Nephron (organoid): ENCODE measurements around the gene AGBL3.
A peak's percentile ranks its signal among the peaks of the same experiment; 100 is the strongest.

ENCODE experiments used
- H3K27ac Mint-ChIP-seq, 3 experiments: 2 replicates each; pipeline ENCODE4 v1.8.0; 2020; ENCODE audit warnings: mixed read lengths in 3 of 3, mild to moderate bottlenecking in 2 of 3, moderate library complexity in 1 of 3
- H3K27me3 Mint-ChIP-seq: 2 replicates; pipeline ENCODE4 v1.8.0; 2021; ENCODE audit warnings: low read depth, mild to moderate bottlenecking, moderate library complexity, mixed read lengths
- H3K36me3 Mint-ChIP-seq: 2 replicates; pipeline ENCODE4 v1.8.0; 2020; ENCODE audit warnings: low read depth, mixed read lengths
- H3K4me1 Mint-ChIP-seq: 2 replicates; pipeline ENCODE4 v1.8.0; 2020; ENCODE audit warnings: mixed read lengths
- H3K4me3 Mint-ChIP-seq, 3 experiments: 2 replicates each; pipeline ENCODE4 v1.8.0; 2020; ENCODE audit warnings: mild to moderate bottlenecking in 3 of 3, mixed read lengths in 3 of 3, moderate library complexity in 2 of 3
- H3K9me3 Mint-ChIP-seq: 2 replicates; pipeline ENCODE4 v1.8.0; 2020; ENCODE audit warnings: mixed read lengths
- TF ChIP-seq, protein P1 (sequence below), 3 experiments: fragments of 200-600 bp; sonication (generic); IDR thresholded peaks; one replicate each; pipeline ENCODE4 v1.5.0; 2021; ENCODE audit warnings: antibody characterized with exemption in 3 of 3; ENCODE audit not compliant: unreplicated experiment in 3 of 3

The AGBL3 gene

DNA sequence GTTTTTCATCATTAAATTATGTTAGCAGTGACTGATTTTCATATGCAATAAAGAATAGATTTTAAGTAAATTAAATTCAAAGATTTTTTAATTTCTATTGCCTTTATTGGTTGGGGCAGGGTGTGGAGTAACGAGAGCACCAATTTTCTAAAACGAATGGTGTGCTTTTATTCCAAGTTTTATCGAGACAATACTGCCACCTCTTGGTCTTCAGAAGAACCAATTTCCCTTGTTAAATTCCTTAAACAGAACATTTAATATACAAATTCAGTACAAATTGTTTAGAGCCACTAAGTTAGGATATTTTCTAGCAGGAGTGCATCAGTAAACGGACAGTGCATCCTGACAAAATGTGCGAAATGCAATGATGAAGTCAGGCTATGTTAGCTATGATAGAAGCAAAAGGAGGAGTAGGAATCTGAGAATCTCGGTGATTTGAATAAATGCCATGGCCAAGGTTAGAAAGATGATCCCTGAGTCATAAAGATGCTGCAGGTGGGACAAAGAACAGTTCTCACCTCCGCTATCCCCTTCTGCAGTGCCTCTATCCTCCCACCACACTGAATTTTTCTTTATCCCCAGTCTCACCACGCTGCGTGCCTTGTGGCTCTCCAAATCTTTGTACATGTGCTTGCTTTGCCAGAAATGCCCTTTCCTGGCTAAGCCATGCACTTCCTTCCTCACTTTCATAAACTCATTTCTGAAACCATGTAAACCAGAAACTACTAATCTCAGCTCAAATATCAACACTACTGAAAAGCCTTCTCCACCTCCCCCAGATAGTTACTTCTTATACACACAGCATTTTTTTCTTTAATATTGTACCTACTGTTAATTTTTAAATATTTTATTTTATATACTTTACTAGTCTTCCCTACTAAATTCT, 31.9 kb upstream of the AGBL3 start:
- peaks cover 85% of the 10 kb centered on the region for H3K36me3 Mint-ChIP-seq
- no peaks in the 10 kb centered on the region for H3K27me3 Mint-ChIP-seq
- H3K4me1 Mint-ChIP-seq: no peaks in the 10 kb centered on the region
- H3K9me3 Mint-ChIP-seq: no peaks in the 10 kb centered on the region
- H3K4me3 Mint-ChIP-seq: no peak overlapping the region
- peak overlapping the region in 2 of 3 experiments; percentile 9 to 62 for H3K27ac Mint-ChIP-seq
- TF ChIP-seq, protein P1, sequence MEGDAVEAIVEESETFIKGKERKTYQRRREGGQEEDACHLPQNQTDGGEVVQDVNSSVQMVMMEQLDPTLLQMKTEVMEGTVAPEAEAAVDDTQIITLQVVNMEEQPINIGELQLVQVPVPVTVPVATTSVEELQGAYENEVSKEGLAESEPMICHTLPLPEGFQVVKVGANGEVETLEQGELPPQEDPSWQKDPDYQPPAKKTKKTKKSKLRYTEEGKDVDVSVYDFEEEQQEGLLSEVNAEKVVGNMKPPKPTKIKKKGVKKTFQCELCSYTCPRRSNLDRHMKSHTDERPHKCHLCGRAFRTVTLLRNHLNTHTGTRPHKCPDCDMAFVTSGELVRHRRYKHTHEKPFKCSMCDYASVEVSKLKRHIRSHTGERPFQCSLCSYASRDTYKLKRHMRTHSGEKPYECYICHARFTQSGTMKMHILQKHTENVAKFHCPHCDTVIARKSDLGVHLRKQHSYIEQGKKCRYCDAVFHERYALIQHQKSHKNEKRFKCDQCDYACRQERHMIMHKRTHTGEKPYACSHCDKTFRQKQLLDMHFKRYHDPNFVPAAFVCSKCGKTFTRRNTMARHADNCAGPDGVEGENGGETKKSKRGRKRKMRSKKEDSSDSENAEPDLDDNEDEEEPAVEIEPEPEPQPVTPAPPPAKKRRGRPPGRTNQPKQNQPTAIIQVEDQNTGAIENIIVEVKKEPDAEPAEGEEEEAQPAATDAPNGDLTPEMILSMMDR (IDR thresholded peaks at IDR 0.05; ENCODE audit: unreplicated experiment in 3 of 3): peak; percentile 57 to 67 (median 58)

DNA sequence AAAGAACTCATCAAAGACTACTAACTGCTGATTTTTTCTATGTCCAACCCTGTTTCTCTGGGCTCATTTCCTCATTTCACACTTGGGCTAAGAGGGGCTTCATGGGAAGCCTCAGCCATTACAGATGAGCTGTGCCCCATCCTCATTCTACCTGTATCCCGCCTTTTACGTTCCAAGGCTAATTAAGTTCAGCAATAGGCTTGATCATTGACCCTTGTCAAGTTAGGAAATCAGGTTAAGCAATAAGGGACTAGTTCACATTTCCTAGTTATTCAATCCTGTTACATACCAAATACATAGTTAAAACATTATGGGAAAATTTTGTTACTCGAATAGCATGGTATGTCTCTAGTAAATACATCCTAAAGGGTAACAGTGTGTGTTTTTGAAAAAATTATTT, 29.3 kb upstream of the AGBL3 start:
- no peaks in the 10 kb centered on the region for H3K4me1 Mint-ChIP-seq

DNA sequence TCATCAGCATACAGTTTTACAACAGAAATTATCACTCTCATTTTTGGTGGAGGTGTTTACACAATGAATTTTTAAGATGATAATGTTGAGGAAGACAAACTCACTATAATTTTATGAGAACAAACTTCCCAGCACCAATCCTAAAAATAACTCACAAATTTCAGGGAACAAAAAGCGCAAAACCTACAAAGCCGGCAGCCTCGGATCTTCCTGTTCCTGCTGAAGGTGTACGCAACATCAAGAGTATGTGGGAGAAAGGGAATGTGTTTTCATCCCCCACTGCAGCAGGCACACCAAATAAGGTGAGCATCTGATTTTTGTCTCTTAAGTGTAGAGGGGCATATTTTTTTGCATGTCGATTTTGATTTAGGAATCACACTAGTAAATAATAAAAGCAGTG, 26.5 kb upstream of the AGBL3 start:
- H3K36me3 Mint-ChIP-seq: peaks cover 82% of the 10 kb centered on the region
- H3K4me3 Mint-ChIP-seq: no peak overlapping the region
- no peaks in the 10 kb centered on the region for H3K27me3 Mint-ChIP-seq
- TF ChIP-seq, protein P1 (IDR thresholded peaks at IDR 0.05; ENCODE audit: unreplicated experiment in 3 of 3): no peak
- H3K4me1 Mint-ChIP-seq: peaks cover 14% of the 10 kb centered on the region
- no peak overlapping the region for H3K27ac Mint-ChIP-seq
- H3K9me3 Mint-ChIP-seq: no peaks in the 10 kb centered on the region

More for the DNA sequence above, 29.3 kb upstream of the AGBL3 start:
- Mint-ChIP-seq H3K4me3 (no peak overlapping the region), H3K36me3 (peaks cover 78% of the 10 kb centered on the region), H3K9me3 (no peaks in the 10 kb centered on the region), H3K27ac (no peak overlapping the region), H3K27me3 (no peaks in the 10 kb centered on the region)
- TF ChIP-seq, protein P1 (IDR thresholded peaks at IDR 0.05; ENCODE audit: unreplicated experiment in 3 of 3): no peak

DNA sequence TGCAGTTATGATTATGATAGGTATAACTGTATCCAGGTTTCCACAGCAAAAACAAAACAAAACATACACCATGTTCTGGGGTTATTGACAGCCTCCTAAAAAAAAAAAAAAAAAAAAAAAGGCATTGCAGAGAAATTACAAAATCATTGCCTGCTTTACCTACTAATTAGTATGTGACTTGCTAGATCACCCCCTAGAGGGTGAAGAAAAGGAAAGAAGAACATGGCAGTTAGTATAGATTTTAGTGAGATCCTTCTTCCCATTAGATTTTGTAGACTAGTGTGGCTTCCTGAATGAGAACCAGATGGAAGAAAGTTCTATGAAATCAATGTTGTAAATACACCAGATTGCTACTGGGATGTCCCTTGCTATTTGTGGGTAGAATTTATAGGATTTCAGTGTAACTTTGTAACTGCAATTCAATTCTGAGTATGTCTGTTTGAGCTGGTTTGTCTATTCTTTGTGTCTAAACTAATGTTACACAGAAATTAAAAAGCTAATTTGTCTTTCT, 24.0 kb upstream of the AGBL3 start:
- Mint-ChIP-seq H3K36me3 (peaks cover 70% of the 10 kb centered on the region), H3K27me3 (no peaks in the 10 kb centered on the region), H3K9me3 (no peaks in the 10 kb centered on the region), H3K27ac (peak overlapping the region in 2 of 3 experiments; percentile 65 to 90), H3K4me3 (no peak overlapping the region), H3K4me1 (peaks cover 14% of the 10 kb centered on the region)
- TF ChIP-seq, protein P1 (IDR thresholded peaks at IDR 0.05; ENCODE audit: unreplicated experiment in 3 of 3): no peak

DNA sequence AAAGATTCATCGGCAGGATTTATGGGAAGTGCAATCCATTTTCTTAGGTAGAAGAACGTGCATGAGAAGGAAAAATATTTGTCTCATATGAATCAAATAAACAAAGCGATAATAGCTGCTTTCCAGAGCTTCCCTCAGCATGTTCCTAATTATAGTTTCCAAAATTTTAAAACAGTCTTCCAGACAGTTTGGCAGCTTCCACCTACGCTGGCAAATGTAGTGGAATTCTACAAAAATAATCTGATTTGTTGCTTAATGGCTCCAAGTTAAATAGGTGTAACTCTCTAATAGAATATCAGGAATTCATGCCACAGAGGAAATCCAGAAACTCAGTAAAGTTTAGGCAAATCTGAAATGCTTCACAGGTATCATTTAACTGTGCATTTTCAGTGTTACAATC, 23.3 kb upstream of the AGBL3 start:
- Mint-ChIP-seq H3K9me3 (no peaks in the 10 kb centered on the region), H3K27ac (peak overlapping the region in 2 of 3 experiments; percentile 65 to 90), H3K27me3 (no peaks in the 10 kb centered on the region), H3K36me3 (peaks cover 67% of the 10 kb centered on the region), H3K4me3 (peak overlapping the region in 1 of 3 experiments; percentile 41), H3K4me1 (peaks cover 14% of the 10 kb centered on the region)
- TF ChIP-seq, protein P1 (IDR thresholded peaks at IDR 0.05; ENCODE audit: unreplicated experiment in 3 of 3): no peak
